Activated B cell treated with CpG ODN at 0.5 μM for 24 hours (primary cell): ENCODE measurements around the gene ASAP3. TPM values are rescaled to one million over a fixed set of nuclear protein-coding genes. Genes with fewer than 3 reads are reported as not detected.

ENCODE experiments used
- ATAC-seq: fragments of 200-7000 bp; cut with Tn5 transposase; one replicate; pipeline ENCODE4 v1.10.0; 2021; ENCODE audit warnings: low read depth, mild to moderate bottlenecking, moderate library complexity
- CTCF ChIA-PET: fragments of 350-600 bp; sonication (Branson Sonifier 250); formaldehyde crosslinking; loops from one replicate; lab custom pipeline; 2021; ENCODE audit warnings: antibody characterized with exemption; lab: Charles Lee
- POLR2A ChIA-PET: fragments of 350-600 bp; sonication (Branson Sonifier 250); formaldehyde crosslinking; loops from one replicate; lab custom pipeline; 2021; ENCODE audit warnings: antibody characterized with exemption; lab: Charles Lee
- DNase-seq: peaks from one replicate; pipeline ENCODE4 v3.0.0; 2022
- H3K27ac Mint-ChIP-seq: one replicate; pipeline ENCODE4 v1.8.0; 2020; ENCODE audit warnings: mixed read lengths
- H3K27me3 Mint-ChIP-seq: one replicate; pipeline ENCODE4 v1.8.0; 2021; ENCODE audit warnings: mixed read lengths
- H3K36me3 Mint-ChIP-seq: one replicate; pipeline ENCODE4 v1.8.0; 2021; ENCODE audit warnings: low read depth, mixed read lengths
- H3K4me1 Mint-ChIP-seq: one replicate; pipeline ENCODE4 v1.8.0; 2021; ENCODE audit warnings: mixed read lengths
- H3K4me3 Mint-ChIP-seq: one replicate; pipeline ENCODE4 v1.8.0; 2020; ENCODE audit warnings: mild to moderate bottlenecking, mixed read lengths
- H3K9me3 Mint-ChIP-seq: one replicate; pipeline ENCODE4 v1.8.0; 2020; ENCODE audit warnings: mixed read lengths
- intact Hi-C: fragments of 100-400 bp; cut with micrococcal nuclease; formaldehyde crosslinking; loops from one replicate; pipeline ENCODE4 v1.15.1; 2024
- total RNA-seq: library from RNA; stranded (reverse); gene quantifications from 2 replicates; pipeline ENCODE4 v1.2.3, GENCODE V29; 2022
- TF ChIP-seq, protein P1 (sequence below): fragments of 200-600 bp; IDR thresholded peaks from one replicate; pipeline ENCODE4 v1.8.0; 2022; ENCODE audit warnings: antibody characterized with exemption, mild to moderate bottlenecking

ASAP3 gene
- total RNA-seq, 1 donor from 2014 or later, result 3.1 TPM

DNA sequence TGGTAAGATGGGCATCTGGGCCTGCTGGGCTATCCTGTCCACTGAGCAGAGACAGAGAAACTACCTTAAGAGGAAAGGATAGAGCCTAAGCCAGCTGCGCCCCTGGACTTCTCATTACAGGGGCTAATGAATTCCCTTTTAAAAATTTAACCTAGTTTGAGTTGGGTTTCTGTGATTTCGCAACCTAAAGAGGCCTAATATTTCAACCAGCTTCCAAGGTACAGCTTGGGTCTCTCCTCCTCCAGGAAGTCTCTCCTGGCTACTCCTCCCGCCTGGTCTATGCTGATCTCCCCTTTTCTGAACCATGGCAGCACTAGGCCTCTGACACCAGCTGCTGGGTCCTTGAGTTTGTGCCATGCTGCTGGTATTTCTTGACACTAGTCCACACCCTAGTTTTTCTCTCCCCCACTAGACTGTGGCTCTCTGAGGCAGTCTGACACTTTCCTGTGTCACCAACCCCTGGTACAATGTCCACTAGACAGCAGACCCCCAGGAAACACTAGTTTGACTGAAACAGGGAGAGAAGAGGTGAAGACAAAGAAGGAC, 30.5 kb downstream of the ASAP3 start:
- Mint-ChIP-seq H3K36me3 (no peaks in the 10 kb centered on the region), H3K9me3 (no peaks in the 10 kb centered on the region), H3K27ac (no peak overlapping the region), H3K27me3 (peaks cover 8% of the 10 kb centered on the region), H3K4me3 (no peak overlapping the region), H3K4me1 (no peaks in the 10 kb centered on the region)
- TF ChIP-seq, protein P1, sequence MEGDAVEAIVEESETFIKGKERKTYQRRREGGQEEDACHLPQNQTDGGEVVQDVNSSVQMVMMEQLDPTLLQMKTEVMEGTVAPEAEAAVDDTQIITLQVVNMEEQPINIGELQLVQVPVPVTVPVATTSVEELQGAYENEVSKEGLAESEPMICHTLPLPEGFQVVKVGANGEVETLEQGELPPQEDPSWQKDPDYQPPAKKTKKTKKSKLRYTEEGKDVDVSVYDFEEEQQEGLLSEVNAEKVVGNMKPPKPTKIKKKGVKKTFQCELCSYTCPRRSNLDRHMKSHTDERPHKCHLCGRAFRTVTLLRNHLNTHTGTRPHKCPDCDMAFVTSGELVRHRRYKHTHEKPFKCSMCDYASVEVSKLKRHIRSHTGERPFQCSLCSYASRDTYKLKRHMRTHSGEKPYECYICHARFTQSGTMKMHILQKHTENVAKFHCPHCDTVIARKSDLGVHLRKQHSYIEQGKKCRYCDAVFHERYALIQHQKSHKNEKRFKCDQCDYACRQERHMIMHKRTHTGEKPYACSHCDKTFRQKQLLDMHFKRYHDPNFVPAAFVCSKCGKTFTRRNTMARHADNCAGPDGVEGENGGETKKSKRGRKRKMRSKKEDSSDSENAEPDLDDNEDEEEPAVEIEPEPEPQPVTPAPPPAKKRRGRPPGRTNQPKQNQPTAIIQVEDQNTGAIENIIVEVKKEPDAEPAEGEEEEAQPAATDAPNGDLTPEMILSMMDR, result no peak
- no peak for DNase-seq
- intact Hi-C loops, result no loop called here
- POLR2A ChIA-PET, result no interaction called here
- CTCF ChIA-PET, result no interaction called here
- no peak for ATAC-seq

DNA sequence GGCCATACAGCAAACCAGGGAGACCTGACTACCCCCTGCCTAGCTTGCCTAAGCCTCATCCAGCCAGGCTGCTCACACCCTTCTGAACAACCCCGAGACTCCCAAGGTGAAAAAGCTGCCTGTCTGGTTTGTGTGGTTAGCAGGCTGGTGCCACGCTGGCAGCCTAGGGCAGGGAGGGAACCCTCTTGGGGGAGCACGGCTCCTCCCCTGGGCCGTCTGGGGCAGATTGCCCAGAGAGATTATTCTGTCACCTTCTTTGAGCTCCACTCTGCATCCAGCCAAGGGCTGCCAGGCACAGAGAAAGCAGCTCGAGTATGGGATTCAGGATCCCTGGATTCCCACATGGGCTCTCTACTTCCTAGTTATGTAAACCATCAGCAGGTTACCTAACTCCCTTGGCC, 32.0 kb downstream of the ASAP3 start:
- Mint-ChIP-seq H3K9me3 (no peaks in the 10 kb centered on the region), H3K36me3 (no peaks in the 10 kb centered on the region), H3K4me1 (no peaks in the 10 kb centered on the region), H3K4me3 (no peak overlapping the region), H3K27me3 (peaks cover 8% of the 10 kb centered on the region), H3K27ac (no peak overlapping the region)
- no peak for DNase-seq
- no peak for ATAC-seq
- TF ChIP-seq, protein P1, result no peak
- intact Hi-C loops, result no loop called here
- ChIA-PET CTCF (no interaction called here), POLR2A (no interaction called here)

DNA sequence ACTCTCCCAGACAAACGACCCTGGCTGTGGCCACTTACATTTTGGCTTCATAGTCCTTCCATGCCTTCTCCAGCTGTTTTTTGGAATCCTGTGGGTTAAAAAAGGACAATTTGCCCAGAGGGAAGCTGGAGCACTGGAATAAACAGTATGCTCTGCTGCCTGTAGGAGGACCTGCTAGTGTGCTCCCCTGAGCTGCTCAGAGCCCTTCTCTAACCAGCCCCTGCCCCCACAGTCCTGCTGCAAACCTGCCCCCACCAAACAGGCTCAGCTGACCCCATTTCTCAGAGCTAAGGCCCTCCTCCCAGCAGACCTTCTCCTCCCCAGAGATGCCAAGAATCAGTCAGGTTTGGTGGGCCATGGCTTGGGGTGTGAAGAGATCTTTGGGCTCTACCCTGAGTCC, 32.5 kb downstream of the ASAP3 start:
- H3K4me3 Mint-ChIP-seq, result no peak overlapping the region
- CTCF ChIA-PET, result no interaction called here
- H3K9me3 Mint-ChIP-seq, result no peaks in the 10 kb centered on the region
- H3K36me3 Mint-ChIP-seq, result no peaks in the 10 kb centered on the region
- no peaks in the 10 kb centered on the region for H3K4me1 Mint-ChIP-seq
- TF ChIP-seq, protein P1, result no peak
- no peak for ATAC-seq
- peaks cover 8% of the 10 kb centered on the region for H3K27me3 Mint-ChIP-seq
- no peak overlapping the region for H3K27ac Mint-ChIP-seq
- DNase-seq, result no peak
- intact Hi-C loops, result no loop called here
- POLR2A ChIA-PET, result no interaction called here

DNA sequence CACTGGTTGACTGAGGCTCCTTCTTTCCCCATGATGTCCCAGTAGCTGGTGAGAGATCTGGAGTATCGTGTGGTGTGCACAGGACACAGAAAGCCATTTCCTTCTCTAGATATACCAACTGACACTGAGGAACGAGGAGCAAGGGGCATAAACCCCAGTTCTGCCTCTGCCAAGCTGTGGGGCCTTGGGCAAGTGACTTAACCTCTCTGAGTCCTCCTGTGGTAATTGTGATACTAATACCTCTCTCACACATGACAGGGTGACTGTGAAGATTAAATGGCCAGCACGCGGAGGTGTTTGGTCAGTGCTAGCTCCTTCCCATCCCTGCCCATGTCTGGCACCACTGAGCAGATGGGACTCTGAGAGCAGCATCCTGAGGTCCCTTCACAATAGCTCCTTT, 33.1 kb downstream of the ASAP3 start:
- TF ChIP-seq, protein P1, result no peak
- Mint-ChIP-seq H3K36me3 (no peaks in the 10 kb centered on the region), H3K9me3 (no peaks in the 10 kb centered on the region), H3K4me1 (no peaks in the 10 kb centered on the region), H3K27me3 (peaks cover 8% of the 10 kb centered on the region), H3K4me3 (no peak overlapping the region), H3K27ac (no peak overlapping the region)
- DNase-seq (no peak), ATAC-seq (no peak)
- ChIA-PET CTCF (no interaction called here), POLR2A (no interaction called here)
- intact Hi-C loops, result no loop called here

DNA sequence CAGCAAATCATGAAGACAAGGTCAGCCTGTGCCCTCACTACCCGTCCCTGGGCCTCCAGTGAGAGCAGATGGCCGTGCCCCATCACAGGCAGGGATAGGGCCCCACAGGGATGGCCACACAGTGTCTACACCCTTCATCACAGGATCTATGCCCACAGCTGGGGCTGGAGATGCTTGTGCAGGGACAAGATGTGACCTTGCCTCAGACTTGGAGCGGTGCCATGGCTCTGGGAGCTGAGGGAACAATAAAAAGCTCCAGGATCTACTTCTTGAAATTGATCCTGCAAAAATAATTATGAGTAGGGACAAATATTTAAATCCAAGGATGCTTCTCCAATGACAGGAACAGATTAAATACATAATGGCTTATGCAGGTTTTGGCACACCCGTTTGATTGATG, 34.0 kb downstream of the ASAP3 start:
- Mint-ChIP-seq H3K4me3 (no peak overlapping the region), H3K27ac (no peak overlapping the region), H3K9me3 (no peaks in the 10 kb centered on the region), H3K4me1 (no peaks in the 10 kb centered on the region), H3K36me3 (no peaks in the 10 kb centered on the region), H3K27me3 (peaks cover under 1% of the 10 kb centered on the region)
- intact Hi-C loops, result no loop called here
- no peak for ATAC-seq
- ChIA-PET POLR2A (no interaction called here), CTCF (no interaction called here)
- TF ChIP-seq, protein P1, result no peak
- DNase-seq, result no peak
